Measurements from ENCODE around the gene CALN1.

- TF ChIP-seq CTCF (IDR thresholded peaks at IDR 0.05; ENCODE audit: low read length) (no peak), EZH2phosphoT487 (IDR thresholded peaks at IDR 0.05; ENCODE audit: low read length) (no peak), EZH2 (optimal IDR thresholded peaks at IDR 0.05; ENCODE audit: low read depth, low read length) (no peak)
These were observed 333.8 kb downstream of the CALN1 start for GRCh38 chr7:72078301-72078700.
